Measurements from ENCODE around the gene YEATS4. TPM values are rescaled to one million over a fixed set of nuclear protein-coding genes. Genes with fewer than 3 reads are reported as not detected.

The YEATS4 gene
- total RNA-seq, 1 donor from 2014 or later, result 23.4 TPM

Small RNA genes lying within 50 kb of the gene (small RNA-seq; reads per million reads assigned to genes)
- gene RN7SL804P (ENCODE audit: low replicate concordance), result not detected

Other genes starting within 250 kb of the YEATS4 start
- 95.4 TPM for gene CPSF6, start 120.2 kb upstream of the YEATS4 start, total RNA-seq
- 3.2 TPM for gene LYZ, start 11.4 kb upstream of the YEATS4 start, total RNA-seq
- gene FRS2, start 110.6 kb downstream of the YEATS4 start, total RNA-seq, result 54.1 TPM
- 187 TPM for gene CCT2, start 225.7 kb downstream of the YEATS4 start, total RNA-seq

Measured in temporal lobe (tissue), 2 donors.